ENCODE data around the gene RNF220. TPM values are rescaled to one million over a fixed set of nuclear protein-coding genes. Genes with fewer than 3 reads are reported as not detected.

Gene RNF220
- total and polyA plus RNA-seq, 8 donors = 50.8 to 108 (median 91.3) TPM

- H3K4me3 ChIP-seq = peak overlapping the region; percentile 40 to 60
- peak overlapping the region; percentile 91 to 96 for H3K27ac ChIP-seq
- intact Hi-C loops (cut with DNase I) = no loop called here
- H3K27me3 ChIP-seq = no peaks in the 10 kb centered on the region
- H3K9me3 ChIP-seq = no peaks in the 10 kb centered on the region
- peak in 1 of 4 donors; percentile 20 for DNase-seq
- H3K4me1 ChIP-seq = peaks cover 42 to 65% of the 10 kb centered on the region in 2 donors
- H3K36me3 ChIP-seq = no peaks in the 10 kb centered on the region
- TF ChIP-seq CTCF (IDR thresholded peaks at IDR 0.05) = no peak
- ATAC-seq = no peak
Observed at GRCh38 chr1:44675186-44675585, 270.1 kb downstream of the RNF220 start.

GRCh38 chr1:44676484-44677200, 271.6 kb downstream of the RNF220 start:
- no peak for TF ChIP-seq CTCF (IDR thresholded peaks at IDR 0.05)
- H3K27ac ChIP-seq = peak overlapping the region; percentile 85 to 96
- no peak overlapping the region for H3K4me3 ChIP-seq
- H3K4me1 ChIP-seq = peaks cover 42 to 62% of the 10 kb centered on the region in 2 donors
- H3K9me3 ChIP-seq = no peaks in the 10 kb centered on the region
- intact Hi-C loops (cut with DNase I) = no loop called here
- H3K36me3 ChIP-seq = no peaks in the 10 kb centered on the region
- ATAC-seq (no peak), DNase-seq (no peak)
- no peaks in the 10 kb centered on the region for H3K27me3 ChIP-seq

GRCh38 chr1:44677201-44677766, 272.2 kb downstream of the RNF220 start:
- Histone ChIP-seq H3K9me3 (no peaks in the 10 kb centered on the region), H3K4me3 (no peak overlapping the region), H3K27me3 (no peaks in the 10 kb centered on the region), H3K4me1 (peaks cover 42 to 61% of the 10 kb centered on the region in 2 donors), H3K36me3 (no peaks in the 10 kb centered on the region), H3K27ac (peak overlapping the region; percentile 85 to 96)
- intact Hi-C loops (cut with DNase I) = no loop called here
- ATAC-seq (no peak), DNase-seq (no peak)
- peak; percentile 42 to 44 for TF ChIP-seq CTCF (IDR thresholded peaks at IDR 0.05)

- Histone ChIP-seq H3K4me1 (peaks cover 34 to 56% of the 10 kb centered on the region in 2 donors), H3K27me3 (no peaks in the 10 kb centered on the region), H3K36me3 (no peaks in the 10 kb centered on the region), H3K27ac (no peak overlapping the region), H3K4me3 (no peak overlapping the region), H3K9me3 (no peaks in the 10 kb centered on the region)
- TF ChIP-seq CTCF (IDR thresholded peaks at IDR 0.05) = no peak
- ATAC-seq (no peak), DNase-seq (no peak)
- intact Hi-C loops (cut with DNase I) = no loop called here
Observed at GRCh38 chr1:44678120-44678519, 273.1 kb downstream of the RNF220 start.

- Histone ChIP-seq H3K4me1 (peaks cover 29 to 51% of the 10 kb centered on the region in 2 donors), H3K4me3 (no peak overlapping the region), H3K27me3 (no peaks in the 10 kb centered on the region), H3K36me3 (no peaks in the 10 kb centered on the region), H3K9me3 (no peaks in the 10 kb centered on the region), H3K27ac (no peak overlapping the region)
- TF ChIP-seq CTCF (IDR thresholded peaks at IDR 0.05) = no peak
- DNase-seq (peak in 1 of 4 donors; percentile 25), ATAC-seq (no peak)
- intact Hi-C loops (cut with DNase I) = no loop called here
Observed at GRCh38 chr1:44678626-44679025, 273.6 kb downstream of the RNF220 start.
